Osteocyte (in vitro differentiated cells): ENCODE measurements around the gene TRIM44. TPM values are rescaled to one million over a fixed set of nuclear protein-coding genes. Genes with fewer than 3 reads are reported as not detected.

ENCODE experiments used
- DNase-seq: peaks from one replicate; pipeline ENCODE4 v3.0.0; 2021; ENCODE audit warnings: mixed read lengths; ENCODE audit not compliant: unreplicated experiment; ENCODE audit errors: extremely low spot score
- H3K27ac Mint-ChIP-seq: one replicate; pipeline ENCODE4 v1.8.0; 2021; ENCODE audit warnings: mild to moderate bottlenecking, mixed read lengths; ENCODE audit not compliant: unreplicated experiment
- H3K27me3 Mint-ChIP-seq: one replicate; pipeline ENCODE4 v1.8.0; 2021; ENCODE audit warnings: mixed read lengths; ENCODE audit not compliant: unreplicated experiment
- H3K36me3 Mint-ChIP-seq: one replicate; pipeline ENCODE4 v1.8.0; 2021; ENCODE audit warnings: mixed read lengths; ENCODE audit not compliant: unreplicated experiment
- H3K4me1 Mint-ChIP-seq: one replicate; pipeline ENCODE4 v1.8.0; 2021; ENCODE audit warnings: mixed read lengths; ENCODE audit not compliant: unreplicated experiment
- H3K4me3 Mint-ChIP-seq: one replicate; pipeline ENCODE4 v1.8.0; 2021; ENCODE audit warnings: mild to moderate bottlenecking, moderate library complexity, mixed read lengths; ENCODE audit not compliant: unreplicated experiment
- H3K9me3 Mint-ChIP-seq: one replicate; pipeline ENCODE4 v1.8.0; 2021; ENCODE audit warnings: mixed read lengths; ENCODE audit not compliant: unreplicated experiment
- total RNA-seq: library from RNA; stranded (reverse); gene quantifications from 2 replicates; pipeline ENCODE4 v1.2.1, GENCODE V29; 2021
- TF ChIP-seq, protein P1 (sequence below): fragments of 200-600 bp; sonication (generic); IDR thresholded peaks from 2 replicates; pipeline ENCODE4 v1.5.0; 2021; ENCODE audit warnings: antibody characterized with exemption, mild to moderate bottlenecking, moderate library complexity

The TRIM44 gene
- total RNA-seq, 1 donor from 2014 or later: 79.9 TPM

GRCh38 chr11:35632301-35632700, 30.3 kb upstream of the TRIM44 start:
- TF ChIP-seq, protein P1, sequence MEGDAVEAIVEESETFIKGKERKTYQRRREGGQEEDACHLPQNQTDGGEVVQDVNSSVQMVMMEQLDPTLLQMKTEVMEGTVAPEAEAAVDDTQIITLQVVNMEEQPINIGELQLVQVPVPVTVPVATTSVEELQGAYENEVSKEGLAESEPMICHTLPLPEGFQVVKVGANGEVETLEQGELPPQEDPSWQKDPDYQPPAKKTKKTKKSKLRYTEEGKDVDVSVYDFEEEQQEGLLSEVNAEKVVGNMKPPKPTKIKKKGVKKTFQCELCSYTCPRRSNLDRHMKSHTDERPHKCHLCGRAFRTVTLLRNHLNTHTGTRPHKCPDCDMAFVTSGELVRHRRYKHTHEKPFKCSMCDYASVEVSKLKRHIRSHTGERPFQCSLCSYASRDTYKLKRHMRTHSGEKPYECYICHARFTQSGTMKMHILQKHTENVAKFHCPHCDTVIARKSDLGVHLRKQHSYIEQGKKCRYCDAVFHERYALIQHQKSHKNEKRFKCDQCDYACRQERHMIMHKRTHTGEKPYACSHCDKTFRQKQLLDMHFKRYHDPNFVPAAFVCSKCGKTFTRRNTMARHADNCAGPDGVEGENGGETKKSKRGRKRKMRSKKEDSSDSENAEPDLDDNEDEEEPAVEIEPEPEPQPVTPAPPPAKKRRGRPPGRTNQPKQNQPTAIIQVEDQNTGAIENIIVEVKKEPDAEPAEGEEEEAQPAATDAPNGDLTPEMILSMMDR: no peak
- Mint-ChIP-seq H3K4me3 (no peak overlapping the region), H3K27me3 (no peaks in the 10 kb centered on the region), H3K36me3 (no peaks in the 10 kb centered on the region), H3K4me1 (peaks cover 37% of the 10 kb centered on the region), H3K27ac (no peak overlapping the region), H3K9me3 (no peaks in the 10 kb centered on the region)
- no peak for DNase-seq

DNA sequence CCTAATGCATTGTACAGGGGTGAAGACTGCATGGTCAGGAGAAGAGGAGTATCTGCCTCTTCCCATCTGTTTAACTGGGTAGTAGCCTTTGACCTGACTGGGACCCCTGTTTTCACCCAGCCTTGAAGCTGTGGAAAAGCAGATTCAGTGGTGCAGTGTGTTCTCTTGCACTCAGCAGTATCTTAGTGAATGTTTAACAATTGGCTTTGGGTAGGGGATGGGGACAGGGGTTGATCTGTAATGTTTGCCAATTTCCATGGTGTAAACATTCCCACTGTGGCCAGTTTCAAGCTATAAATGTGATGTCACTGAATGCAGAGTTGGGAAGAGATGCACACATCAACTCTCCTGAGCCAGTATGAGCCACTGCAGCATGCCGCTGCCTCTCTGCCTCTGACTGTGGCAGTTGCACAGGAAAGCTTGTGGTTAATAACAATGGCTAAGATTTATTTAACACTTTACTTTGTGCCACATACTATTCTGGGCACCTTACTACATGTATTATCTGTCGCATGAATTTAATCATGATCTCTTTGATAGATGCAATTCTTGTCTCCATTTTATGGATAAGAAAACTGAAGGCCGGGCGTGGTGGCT, 28.6 kb upstream of the TRIM44 start:
- no peak overlapping the region for H3K4me3 Mint-ChIP-seq
- peaks cover 40% of the 10 kb centered on the region for H3K4me1 Mint-ChIP-seq
- no peaks in the 10 kb centered on the region for H3K9me3 Mint-ChIP-seq
- no peak overlapping the region for H3K27ac Mint-ChIP-seq
- TF ChIP-seq, protein P1: no peak
- no peaks in the 10 kb centered on the region for H3K36me3 Mint-ChIP-seq
- H3K27me3 Mint-ChIP-seq: no peaks in the 10 kb centered on the region
- no peak for DNase-seq

DNA sequence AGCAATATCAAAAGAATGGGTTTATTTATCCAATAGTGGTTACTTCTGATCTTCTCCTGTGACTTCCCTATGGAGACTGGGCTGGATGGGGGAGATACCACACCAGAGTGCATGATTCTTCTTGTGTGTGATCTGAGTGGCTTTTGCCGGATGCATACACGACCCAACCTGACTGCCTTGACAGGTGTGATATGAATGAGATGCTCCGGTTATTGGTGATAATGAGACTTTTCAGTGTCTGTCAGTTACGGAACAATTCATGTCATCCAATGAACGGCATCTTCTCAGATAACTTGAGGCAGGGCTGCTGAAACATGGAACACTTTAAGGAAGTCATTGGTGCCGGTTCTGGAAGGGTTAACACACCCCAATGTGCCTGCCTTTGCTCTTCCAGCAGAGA, 26.6 kb upstream of the TRIM44 start:
- Mint-ChIP-seq H3K4me3 (no peak overlapping the region), H3K27ac (no peak overlapping the region), H3K9me3 (no peaks in the 10 kb centered on the region), H3K27me3 (no peaks in the 10 kb centered on the region), H3K36me3 (no peaks in the 10 kb centered on the region), H3K4me1 (peaks cover 20% of the 10 kb centered on the region)
- TF ChIP-seq, protein P1: no peak
- no peak for DNase-seq

GRCh38 chr11:35639591-35640179, 22.9 kb upstream of the TRIM44 start:
- H3K4me3 Mint-ChIP-seq: no peak overlapping the region
- no peaks in the 10 kb centered on the region for H3K36me3 Mint-ChIP-seq
- H3K4me1 Mint-ChIP-seq: peaks cover 17% of the 10 kb centered on the region
- H3K27ac Mint-ChIP-seq: no peak overlapping the region
- TF ChIP-seq, protein P1: no peak
- no peak for DNase-seq
- H3K9me3 Mint-ChIP-seq: no peaks in the 10 kb centered on the region
- no peaks in the 10 kb centered on the region for H3K27me3 Mint-ChIP-seq

GRCh38 chr11:35641171-35641897, 21.2 kb upstream of the TRIM44 start:
- peak overlapping the region; percentile 78 for H3K27ac Mint-ChIP-seq
- no peak for DNase-seq
- no peaks in the 10 kb centered on the region for H3K36me3 Mint-ChIP-seq
- peaks cover 17% of the 10 kb centered on the region for H3K4me1 Mint-ChIP-seq
- TF ChIP-seq, protein P1: no peak
- no peak overlapping the region for H3K4me3 Mint-ChIP-seq
- H3K27me3 Mint-ChIP-seq: no peaks in the 10 kb centered on the region
- peaks cover 9% of the 10 kb centered on the region for H3K9me3 Mint-ChIP-seq
